Measurements from ENCODE around the gene OTOG.

The OTOG gene

GRCh38 chr11:17672469-17672868, 125.4 kb downstream of the OTOG start:
- no peak for DNase-seq (ENCODE audit: low spot score)
- TF ChIP-seq, protein P1, sequence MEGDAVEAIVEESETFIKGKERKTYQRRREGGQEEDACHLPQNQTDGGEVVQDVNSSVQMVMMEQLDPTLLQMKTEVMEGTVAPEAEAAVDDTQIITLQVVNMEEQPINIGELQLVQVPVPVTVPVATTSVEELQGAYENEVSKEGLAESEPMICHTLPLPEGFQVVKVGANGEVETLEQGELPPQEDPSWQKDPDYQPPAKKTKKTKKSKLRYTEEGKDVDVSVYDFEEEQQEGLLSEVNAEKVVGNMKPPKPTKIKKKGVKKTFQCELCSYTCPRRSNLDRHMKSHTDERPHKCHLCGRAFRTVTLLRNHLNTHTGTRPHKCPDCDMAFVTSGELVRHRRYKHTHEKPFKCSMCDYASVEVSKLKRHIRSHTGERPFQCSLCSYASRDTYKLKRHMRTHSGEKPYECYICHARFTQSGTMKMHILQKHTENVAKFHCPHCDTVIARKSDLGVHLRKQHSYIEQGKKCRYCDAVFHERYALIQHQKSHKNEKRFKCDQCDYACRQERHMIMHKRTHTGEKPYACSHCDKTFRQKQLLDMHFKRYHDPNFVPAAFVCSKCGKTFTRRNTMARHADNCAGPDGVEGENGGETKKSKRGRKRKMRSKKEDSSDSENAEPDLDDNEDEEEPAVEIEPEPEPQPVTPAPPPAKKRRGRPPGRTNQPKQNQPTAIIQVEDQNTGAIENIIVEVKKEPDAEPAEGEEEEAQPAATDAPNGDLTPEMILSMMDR (IDR thresholded peaks at IDR 0.05; ENCODE audit: borderline replicate concordance, control extremely low read depth, extremely low read depth, insufficient read depth, missing control alignments), result no peak
- in situ Hi-C loops (cut with MboI; ENCODE audit: low sequenced_read_pairs, unreplicated experiment), result no loop called here

DNA sequence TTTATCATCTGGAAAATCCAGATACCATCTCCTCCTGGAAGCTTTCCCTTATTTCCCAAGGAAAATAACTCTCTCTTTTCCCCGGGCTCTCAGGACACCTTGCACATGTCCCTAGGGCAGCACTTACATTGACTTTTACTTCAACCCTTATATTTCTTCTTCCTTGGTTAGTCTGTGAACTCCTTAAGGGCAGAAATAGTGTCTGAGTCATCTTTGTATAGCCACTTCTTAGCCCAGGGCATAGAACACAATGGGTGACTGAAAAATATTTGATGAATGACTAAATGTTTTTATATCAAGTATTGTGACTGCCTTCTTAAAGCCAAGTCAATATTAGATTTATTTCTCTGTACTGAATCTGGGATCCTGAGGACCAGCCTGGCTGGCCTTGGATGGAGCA, 126.9 kb downstream of the OTOG start:
- no peak for DNase-seq (ENCODE audit: low spot score)
- TF ChIP-seq, protein P1 (IDR thresholded peaks at IDR 0.05; ENCODE audit: borderline replicate concordance, control extremely low read depth, extremely low read depth, insufficient read depth, missing control alignments), result no peak
- in situ Hi-C loops (cut with MboI; ENCODE audit: low sequenced_read_pairs, unreplicated experiment), result no loop called here

GRCh38 chr11:17682848-17683247, 135.8 kb downstream of the OTOG start:
- in situ Hi-C loops (cut with MboI; ENCODE audit: low sequenced_read_pairs, unreplicated experiment), result no loop called here
- TF ChIP-seq, protein P1 (IDR thresholded peaks at IDR 0.05; ENCODE audit: borderline replicate concordance, control extremely low read depth, extremely low read depth, insufficient read depth, missing control alignments), result no peak
- no peak for DNase-seq (ENCODE audit: low spot score)

GRCh38 chr11:17683377-17684161, 136.5 kb downstream of the OTOG start:
- no peak for DNase-seq (ENCODE audit: low spot score)
- TF ChIP-seq, protein P1 (IDR thresholded peaks at IDR 0.05; ENCODE audit: borderline replicate concordance, control extremely low read depth, extremely low read depth, insufficient read depth, missing control alignments), result no peak
- in situ Hi-C loops (cut with MboI; ENCODE audit: low sequenced_read_pairs, unreplicated experiment), result no loop called here

DNA sequence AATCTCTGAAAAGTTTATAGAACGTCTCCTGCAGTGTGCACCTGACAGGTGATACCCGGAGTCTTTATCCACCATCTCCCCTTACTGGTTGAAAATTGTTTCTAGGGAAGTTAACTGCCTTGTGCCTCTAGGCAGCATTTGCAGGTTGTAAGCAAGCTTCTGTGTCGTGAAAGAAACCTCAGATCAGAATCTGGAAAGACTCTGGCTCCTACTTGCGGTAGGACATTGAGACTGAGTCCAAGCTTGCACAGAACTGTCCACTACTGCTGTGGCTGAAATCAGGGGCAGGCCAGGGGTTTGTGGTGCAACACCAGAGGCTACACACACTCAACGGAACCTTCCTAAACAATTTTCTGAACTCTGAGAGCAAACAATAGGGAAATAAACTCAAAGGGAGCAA, 137.5 kb downstream of the OTOG start:
- TF ChIP-seq, protein P1 (IDR thresholded peaks at IDR 0.05; ENCODE audit: borderline replicate concordance, control extremely low read depth, extremely low read depth, insufficient read depth, missing control alignments), result no peak
- in situ Hi-C loops (cut with MboI; ENCODE audit: low sequenced_read_pairs, unreplicated experiment), result no loop called here
- no peak for DNase-seq (ENCODE audit: low spot score)

- TF ChIP-seq, protein P1 (IDR thresholded peaks at IDR 0.05; ENCODE audit: borderline replicate concordance, control extremely low read depth, extremely low read depth, insufficient read depth, missing control alignments), result no peak
- no peak for DNase-seq (ENCODE audit: low spot score)
- in situ Hi-C loops (cut with MboI; ENCODE audit: low sequenced_read_pairs, unreplicated experiment), result no loop called here
Measured at GRCh38 chr11:17686231-17686980, 139.3 kb downstream of the OTOG start.
